Gastrocnemius medialis (tissue), 4 donors: ENCODE data around the gene CRYBG3. TPM values are rescaled to one million over a fixed set of nuclear protein-coding genes. Genes with fewer than 3 reads are reported as not detected.
A peak's percentile ranks its signal among the peaks of the same experiment; 100 is the strongest.

ENCODE experiments used
- ATAC-seq, 2 donors: fragments of 150-250 bp; one replicate each; pipeline ENCODE4 v1.9.1; 2016
- DNase-seq, 2 donors: peaks; one replicate each; pipeline ENCODE4 v3.0.0-alpha.2; 2019
- H3K27ac ChIP-seq, 4 donors: fragments of 200-600 bp; sonication (generic); 1 replicate in 1 of 4; 2 replicates in 3 of 4; pipeline ENCODE4 v1.5.1; 2016 to 2018; ENCODE audit warnings: mild to moderate bottlenecking in 2 of 4, moderate library complexity in 1 of 4
- H3K27me3 ChIP-seq, 3 donors: fragments of 200-600 bp; sonication (generic) in 2 of 3; 1 replicate in 1 of 3; 2 replicates in 2 of 3; pipeline versions ENCODE4 v1.5.1 to v1.6.0; 2016 to 2019; ENCODE audit warnings: mild to moderate bottlenecking in 1 of 3, moderate library complexity in 1 of 3
- H3K36me3 ChIP-seq, 2 donors: fragments of 200-600 bp; sonication (generic) in 1 of 2; one replicate each; pipeline ENCODE4 v1.5.1; 2017 to 2018
- H3K4me1 ChIP-seq, 2 donors: fragments of 200-600 bp; sonication (generic) in 1 of 2; one replicate each; pipeline ENCODE4 v1.5.1; 2016 to 2017; ENCODE audit warnings: mild to moderate bottlenecking in 2 of 2
- H3K4me3 ChIP-seq, 4 donors: fragments of 200-600 bp; sonication (generic) in 3 of 4; 1 replicate in 1 of 4; 2 replicates in 3 of 4; pipeline ENCODE4 v1.5.1; 2016 to 2019; ENCODE audit warnings: mild to moderate bottlenecking in 2 of 4
- H3K9me3 ChIP-seq, 3 donors: fragments of 200-600 bp; sonication (generic) in 2 of 3; 1 replicate in 1 of 3; 2 replicates in 2 of 3; pipeline ENCODE4 v1.5.1; 2016 to 2019
- POLR2A ChIP-seq, 2 donors: fragments of 450-650 bp; IDR thresholded peaks; one replicate each; pipeline ENCODE4 v1.6.1; 2017; ENCODE audit warnings: antibody characterized with exemption in 2 of 2, mild to moderate bottlenecking in 2 of 2, moderate library complexity in 2 of 2
- in situ Hi-C, 4 donors: fragments of 200-750 bp; cut with MboI; loops; one replicate each; pipeline versions ENCODE4 v1.15.0 to v1.8.0; 2017; ENCODE audit warnings: low sequenced_read_pairs in 4 of 4
- intact Hi-C: fragments of 100-400 bp; cut with DNase I; formaldehyde crosslinking; loops from one replicate; pipeline ENCODE4 v1.15.1; 2023; ENCODE audit warnings: low total_unique reads
- total RNA-seq, 4 donors: library from RNA; depleted of rRNA; stranded (reverse); fragments of >200 nt; gene quantifications; one replicate each; pipeline versions ENCODE4 v1.1.0 to v1.2.3, GENCODE V29; 2016
- TF ChIP-seq, protein P1 (sequence below), 5 experiments: fragments of 450-650 bp in 3 of 5; fragments of 200-600 bp in 2 of 5; sonication (generic) in 2 of 5; IDR thresholded peaks in 4 of 5; conservative IDR thresholded peaks in 1 of 5; 1 replicate in 4 of 5; 2 replicates in 1 of 5; pipeline ENCODE4 v1.5.1; 2016 to 2019; ENCODE audit warnings: antibody characterized with exemption in 5 of 5, mild to moderate bottlenecking in 3 of 5, moderate library complexity in 3 of 5

The CRYBG3 gene
- total RNA-seq, 4 donors from 2014 or later, result 23.0 to 47.3 (median 24.8) TPM

DNA sequence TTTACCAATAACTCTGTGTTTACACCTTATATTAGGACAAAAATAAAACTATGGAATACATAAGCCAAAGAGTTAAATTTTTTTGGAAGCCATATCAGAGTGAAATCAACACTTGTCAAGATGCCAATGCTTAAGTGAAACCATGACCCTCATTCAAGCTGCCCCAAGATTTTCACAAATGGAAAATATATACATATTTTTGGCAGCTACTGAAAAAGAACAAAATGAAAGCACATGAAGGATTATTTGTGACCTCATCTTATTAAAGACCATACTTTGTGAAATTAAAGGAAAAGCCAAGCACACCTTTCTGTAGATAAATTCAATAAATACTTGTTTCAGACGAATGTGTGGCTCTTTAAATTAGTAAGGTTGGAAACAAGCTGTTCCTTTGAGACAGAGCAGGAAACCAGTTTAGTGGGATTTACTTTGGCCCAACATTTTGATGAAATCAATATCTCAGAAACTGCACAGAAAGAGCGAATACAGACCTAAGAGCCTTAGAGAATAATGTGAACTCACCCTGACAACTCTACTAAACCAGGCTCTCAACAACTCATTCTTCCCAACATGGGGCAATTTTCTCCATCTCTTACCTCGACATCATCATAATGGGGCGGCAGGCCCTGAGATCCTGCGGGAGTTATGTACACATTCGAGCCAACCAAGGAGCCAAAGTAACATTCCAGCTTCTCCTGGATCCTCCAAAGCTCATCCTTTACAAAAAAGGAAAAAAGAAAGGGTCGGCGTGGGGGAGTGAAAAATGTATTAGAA, 139.4 kb downstream of the CRYBG3 start:
- H3K27ac ChIP-seq, result peak overlapping the region in 3 of 4 donors; percentile 14 to 35 (median 21)
- ATAC-seq (no peak), DNase-seq (no peak)
- H3K4me1 ChIP-seq, result peaks cover 46 to 51% of the 10 kb centered on the region in 2 donors
- TF ChIP-seq, protein P1, sequence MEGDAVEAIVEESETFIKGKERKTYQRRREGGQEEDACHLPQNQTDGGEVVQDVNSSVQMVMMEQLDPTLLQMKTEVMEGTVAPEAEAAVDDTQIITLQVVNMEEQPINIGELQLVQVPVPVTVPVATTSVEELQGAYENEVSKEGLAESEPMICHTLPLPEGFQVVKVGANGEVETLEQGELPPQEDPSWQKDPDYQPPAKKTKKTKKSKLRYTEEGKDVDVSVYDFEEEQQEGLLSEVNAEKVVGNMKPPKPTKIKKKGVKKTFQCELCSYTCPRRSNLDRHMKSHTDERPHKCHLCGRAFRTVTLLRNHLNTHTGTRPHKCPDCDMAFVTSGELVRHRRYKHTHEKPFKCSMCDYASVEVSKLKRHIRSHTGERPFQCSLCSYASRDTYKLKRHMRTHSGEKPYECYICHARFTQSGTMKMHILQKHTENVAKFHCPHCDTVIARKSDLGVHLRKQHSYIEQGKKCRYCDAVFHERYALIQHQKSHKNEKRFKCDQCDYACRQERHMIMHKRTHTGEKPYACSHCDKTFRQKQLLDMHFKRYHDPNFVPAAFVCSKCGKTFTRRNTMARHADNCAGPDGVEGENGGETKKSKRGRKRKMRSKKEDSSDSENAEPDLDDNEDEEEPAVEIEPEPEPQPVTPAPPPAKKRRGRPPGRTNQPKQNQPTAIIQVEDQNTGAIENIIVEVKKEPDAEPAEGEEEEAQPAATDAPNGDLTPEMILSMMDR (IDR thresholded peaks at IDR 0.05 in 4 of 5, conservative IDR thresholded peaks at IDR 0.05 in 1 of 5), result no peak
- no peak for TF ChIP-seq POLR2A (IDR thresholded peaks at IDR 0.05)
- H3K4me3 ChIP-seq, result no peak overlapping the region
- H3K36me3 ChIP-seq, result peaks cover 0 to 20% of the 10 kb centered on the region in 2 donors
- no peaks in the 10 kb centered on the region for H3K9me3 ChIP-seq
- in situ Hi-C loops (no loop called here), intact Hi-C loops (no loop called here)
- H3K27me3 ChIP-seq, result no peaks in the 10 kb centered on the region

DNA sequence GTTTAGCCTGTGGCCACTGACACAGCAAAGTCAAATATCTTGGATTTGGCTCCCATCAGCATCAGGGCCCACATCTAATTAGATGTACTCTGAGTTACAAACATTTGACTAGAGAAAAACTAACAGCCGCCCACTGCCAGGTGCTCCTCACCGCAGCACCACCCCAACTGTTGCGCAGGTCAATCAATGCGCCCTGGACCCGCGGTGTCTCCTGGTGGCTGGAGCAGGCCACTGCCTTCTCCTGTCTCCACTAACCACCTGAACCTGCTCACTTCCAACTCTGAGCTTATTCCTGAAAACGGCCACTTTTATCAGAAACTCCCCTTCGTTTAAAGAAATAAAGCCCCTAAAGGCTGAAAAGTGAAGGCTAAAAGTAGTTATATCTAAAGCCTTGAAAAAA, 146.2 kb downstream of the CRYBG3 start:
- intact Hi-C loops (no loop called here), in situ Hi-C loops (no loop called here)
- ATAC-seq (no peak), DNase-seq (no peak)
- TF ChIP-seq POLR2A (IDR thresholded peaks at IDR 0.05), result no peak
- TF ChIP-seq, protein P1 (IDR thresholded peaks at IDR 0.05 in 4 of 5, conservative IDR thresholded peaks at IDR 0.05 in 1 of 5), result no peak
- H3K36me3 ChIP-seq, result no peaks in the 10 kb centered on the region
- peaks cover 32 to 39% of the 10 kb centered on the region in 2 donors for H3K4me1 ChIP-seq
- no peaks in the 10 kb centered on the region for H3K9me3 ChIP-seq
- no peak overlapping the region for H3K4me3 ChIP-seq
- peak overlapping the region in 1 of 4 donors; percentile 6 for H3K27ac ChIP-seq
- no peaks in the 10 kb centered on the region for H3K27me3 ChIP-seq

DNA sequence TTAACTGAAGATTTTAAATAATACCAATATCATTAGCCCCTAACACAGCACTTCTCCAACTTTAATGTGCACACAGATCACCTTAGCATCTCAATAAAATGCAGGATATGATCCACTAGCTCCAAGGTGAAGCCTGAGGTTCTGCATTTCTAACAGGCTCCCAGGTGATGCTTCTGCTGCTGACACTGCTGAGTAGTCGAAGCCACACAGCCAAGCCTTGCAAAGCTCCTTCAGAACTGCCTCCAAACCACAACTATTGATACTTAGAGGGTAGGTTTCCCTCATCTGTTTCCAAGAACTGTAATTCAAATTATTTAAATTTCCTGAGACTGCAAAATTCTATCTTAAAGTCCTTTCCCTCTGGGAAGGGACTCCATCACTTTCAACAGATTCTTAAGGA, 146.6 kb downstream of the CRYBG3 start:
- TF ChIP-seq POLR2A (IDR thresholded peaks at IDR 0.05), result no peak
- TF ChIP-seq, protein P1 (IDR thresholded peaks at IDR 0.05 in 4 of 5, conservative IDR thresholded peaks at IDR 0.05 in 1 of 5), result no peak
- no peaks in the 10 kb centered on the region for H3K36me3 ChIP-seq
- intact Hi-C loops (no loop called here), in situ Hi-C loops (no loop called here)
- H3K9me3 ChIP-seq, result no peaks in the 10 kb centered on the region
- no peak overlapping the region for H3K4me3 ChIP-seq
- H3K27me3 ChIP-seq, result no peaks in the 10 kb centered on the region
- ATAC-seq (no peak), DNase-seq (no peak)
- H3K27ac ChIP-seq, result no peak overlapping the region
- peaks cover 28 to 37% of the 10 kb centered on the region in 2 donors for H3K4me1 ChIP-seq

DNA sequence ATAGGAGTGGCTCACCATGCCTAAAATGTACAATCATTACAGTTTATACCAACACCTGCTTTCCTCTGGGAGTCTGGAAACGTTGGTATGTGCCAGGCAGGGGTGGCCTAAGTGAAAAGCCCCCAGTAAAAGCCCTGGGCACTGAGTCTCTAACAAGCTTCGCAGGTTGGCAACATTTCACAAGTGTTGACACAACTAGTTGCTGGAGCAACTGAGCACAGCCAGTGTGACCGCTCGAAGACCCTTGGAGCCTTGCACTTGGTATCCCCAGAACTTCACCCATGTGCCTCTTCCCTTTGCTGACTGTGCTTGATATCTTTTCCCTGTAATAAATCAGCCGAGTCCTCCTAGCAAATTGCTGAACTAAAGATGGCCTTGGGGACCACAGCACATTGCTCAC, 147.7 kb downstream of the CRYBG3 start:
- intact Hi-C loops, result no loop called here
- DNase-seq (no peak), ATAC-seq (no peak)
- Histone ChIP-seq H3K9me3 (no peaks in the 10 kb centered on the region), H3K27ac (peak overlapping the region; percentile 91 to 99 (median 96)), H3K4me3 (no peak overlapping the region), H3K36me3 (no peaks in the 10 kb centered on the region), H3K4me1 (peaks cover 21 to 28% of the 10 kb centered on the region in 2 donors), H3K27me3 (no peaks in the 10 kb centered on the region)
- no peak for TF ChIP-seq POLR2A (IDR thresholded peaks at IDR 0.05)
- TF ChIP-seq, protein P1 (IDR thresholded peaks at IDR 0.05 in 4 of 5, conservative IDR thresholded peaks at IDR 0.05 in 1 of 5), result no peak
- in situ Hi-C loops, result no loop called here
